HCT116 (cell line): Measurements from ENCODE around the gene BIK.

Source experiments
- CTCF ChIP-seq, 3 experiments: fragments of 200-600 bp in 1 of 3; sonication (generic) in 1 of 3; IDR thresholded peaks in 2 of 3; conservative IDR thresholded peaks in 1 of 3; 2 replicates each; pipeline ENCODE4 v1.5.1; 2012 to 2017; ENCODE audit warnings: low read depth in 2 of 3, low read length in 2 of 3, antibody characterized with exemption in 1 of 3, borderline replicate concordance in 1 of 3, control low read depth in 1 of 3, mild to moderate bottlenecking in 1 of 3, mixed read lengths in 1 of 3, mixed run types in 1 of 3, moderate library complexity in 1 of 3; ENCODE audit not compliant: insufficient read depth in 1 of 3
- MAX ChIP-seq: IDR thresholded peaks from 2 replicates; pipeline ENCODE4 v1.6.1; 2012
- POLR2A ChIP-seq: IDR thresholded peaks from 2 replicates; pipeline ENCODE4 v1.7.0; 2011; ENCODE audit warnings: borderline replicate concordance; ENCODE audit not compliant: insufficient read depth, insufficient read length; ENCODE audit errors: extremely low read depth
- POLR2AphosphoS5 ChIP-seq: IDR thresholded peaks from 2 replicates; pipeline ENCODE4 v1.6.1; 2011; ENCODE audit warnings: mild to moderate bottlenecking, low read depth, low read length, moderate library complexity
- RAD21 ChIP-seq: IDR thresholded peaks from 2 replicates; pipeline ENCODE4 v1.6.1; 2012; ENCODE audit warnings: low read depth, mild to moderate bottlenecking

- TF ChIP-seq RAD21 (no peak), POLR2AphosphoS5 (no peak), POLR2A (no peak), CTCF (IDR thresholded peaks at IDR 0.05 in 2 of 3, conservative IDR thresholded peaks at IDR 0.05 in 1 of 3; ENCODE audit: borderline replicate concordance in 1 of 3, insufficient read depth in 1 of 3, low read depth in 2 of 3, low read length in 2 of 3) (no peak), MAX (no peak)
Observed at GRCh38 chr22:43144949-43145348, 34.4 kb downstream of the BIK start.
